GM18861 (cell line): Measurements from ENCODE around the gene TUBB4B.

Experiments used
- ATAC-seq: cut with Tn5 transposase; IDR thresholded peaks from one replicate; pipeline ENCODE4 v1.9.1; 2021; ENCODE audit not compliant: unreplicated experiment

TUBB4B gene

GRCh38 chr9:137293094-137293481 lies 52.0 kb downstream of the TUBB4B start:
- ATAC-seq: no peak
